ENCODE measurements around the gene ZBTB7C. TPM values are rescaled to one million over a fixed set of nuclear protein-coding genes. Genes with fewer than 3 reads are reported as not detected.
A peak's percentile ranks its signal among the peaks of the same experiment; 100 is the strongest.

ZBTB7C gene
- total and polyA plus RNA-seq, 9 of the 15 experiments (the other 6 are each of a cell fraction or from before 2014, with no cell fraction given): not detected

GRCh38 chr18:48365965-48366364 is 43.2 kb downstream of the ZBTB7C start (continued):
- peak; percentile 96 for TF ChIP-seq MAFK (IDR thresholded peaks at IDR 0.05; ENCODE audit: low read length)
- TF ChIP-seq POLR2AphosphoS2 (IDR thresholded peaks at IDR 0.05; ENCODE audit: low read length): no peak
- no peak for TF ChIP-seq ZNF592 (IDR thresholded peaks at IDR 0.05)
- no peak for TF ChIP-seq TBP (optimal IDR thresholded peaks at IDR 0.05; ENCODE audit: low read depth, low read length)
- no peak for TF ChIP-seq RBM22 (IDR thresholded peaks at IDR 0.05; ENCODE audit: low read depth, low read length, poor library complexity, severe bottlenecking)
- TF ChIP-seq ATF7 (IDR thresholded peaks at IDR 0.05): no peak
- no peak for TF ChIP-seq KAT2B (IDR thresholded peaks at IDR 0.05; ENCODE audit: low read depth, low read length)

GRCh38 chr18:48364146-48364545 is 45.0 kb downstream of the ZBTB7C start:
- H3K4me2 ChIP-seq (ENCODE audit: insufficient read depth, low read length): no peak overlapping the region
- H3K27me3 ChIP-seq (ENCODE audit: control insufficient read depth in 2 of 2, insufficient read depth in 2 of 2, low read length in 2 of 2): 0 out of 5 replicates have a peak, but pooled peaks cover 0 to 5% of the 10 kb centered on the region in 2 experiments
- H4K20me1 ChIP-seq (replicated peaks; ENCODE audit: control insufficient read depth, insufficient read depth, low read length): no peaks in the 10 kb centered on the region
- no peaks in the 10 kb centered on the region for H3K36me3 ChIP-seq (ENCODE audit: control insufficient read depth, insufficient read depth, low read length)
- no peak overlapping the region for H3K9ac ChIP-seq (ENCODE audit: insufficient read depth in 1 of 2, low read depth in 2 of 2, low read length in 2 of 2)
- in situ Hi-C loops (cut with MboI) (no loop called here), intact Hi-C loops (cut with micrococcal nuclease) (no loop called here)
- H3K9me1 ChIP-seq (ENCODE audit: control insufficient read depth, insufficient read depth, low read length): no peaks in the 10 kb centered on the region
- no TSS peak for BruUV-seq (replicated peaks)
- H3K79me2 ChIP-seq (ENCODE audit: control insufficient read depth, insufficient read depth, low read length): no peaks in the 10 kb centered on the region
- DNase-seq (ENCODE audit: extremely low read depth in 1 of 4, low spot score in 3 of 4): no peak
- H3K9me3 ChIP-seq (replicated peaks; ENCODE audit: control insufficient read depth, insufficient read depth, low read depth, low read length): no peaks in the 10 kb centered on the region
- no peak overlapping the region for H3K27ac ChIP-seq (ENCODE audit: extremely low read depth, low read depth, low read length)
- WGBS (ENCODE audit: insufficient coverage, low coverage, missing lambda C conversion rate): 0% methylated on average over 5 of the region's 5 CpGs
- no peak for ATAC-seq
- ChIA-PET CTCF (ENCODE audit: low intra/inter-chr PET ratio) (no interaction called here), POLR2A (no interaction called here)
- FAIRE-seq: no peak
- no peak overlapping the region for H3K4me3 ChIP-seq
- no peak overlapping the region for H2AFZ ChIP-seq (ENCODE audit: low read depth, low read length)
- no peaks in the 10 kb centered on the region for H3K4me1 ChIP-seq (replicated peaks in 1 of 2; ENCODE audit: control insufficient read depth in 2 of 2, insufficient read depth in 2 of 2, low read length in 2 of 2)
- no peak for TF ChIP-seq NCOA2 (IDR thresholded peaks at IDR 0.05; ENCODE audit: partially characterized antibody in 2 of 2)
- no peak for TF ChIP-seq ZNF232 (CRISPR knock-in tag; IDR thresholded peaks at IDR 0.05)
- TF ChIP-seq ZFP30 (CRISPR knock-in tag; IDR thresholded peaks at IDR 0.05; ENCODE audit: borderline replicate concordance): no peak
- TF ChIP-seq KDM4B (IDR thresholded peaks at IDR 0.05; ENCODE audit: borderline replicate concordance in 2 of 2, low read depth in 1 of 2): no peak
- TF ChIP-seq ETV5 (CRISPR knock-in tag; IDR thresholded peaks at IDR 0.05; ENCODE audit: low read depth): no peak
- no peak for TF ChIP-seq POLR3A (IDR thresholded peaks at IDR 0.05; ENCODE audit: borderline replicate concordance, extremely low read depth, insufficient read depth, insufficient read length)
- no peak for TF ChIP-seq HIVEP1 (CRISPR knock-in tag; IDR thresholded peaks at IDR 0.05)

Measured in K562 (cell line).